Neural progenitor cell (in vitro differentiated cells): Measurements from ENCODE around the gene RNF126. TPM values are rescaled to one million over a fixed set of nuclear protein-coding genes. Genes with fewer than 3 reads are reported as not detected.

ENCODE experiments used
- DNase-seq: peaks from one replicate; pipeline ENCODE4 v3.0.0-alpha.2; 2016; ENCODE audit warnings: low spot score
- H2AFZ ChIP-seq: fragments of 200-600 bp; sonication (generic); replicated peaks from 2 replicates; pipeline ENCODE4 v1.6.1; 2016; ENCODE audit warnings: antibody characterized with exemption
- H3F3A ChIP-seq: fragments of 200-600 bp; sonication (generic); 2 replicates; pipeline ENCODE4 v1.6.1; 2016; ENCODE audit warnings: antibody characterized with exemption, low read depth
- H3K27ac ChIP-seq: fragments of 200-600 bp; sonication (generic); 2 replicates; pipeline ENCODE4 v1.5.1; 2016; ENCODE audit warnings: mild to moderate bottlenecking
- H3K27me3 ChIP-seq: fragments of 200-600 bp; sonication (generic); 2 replicates; pipeline ENCODE4 v1.6.1; 2016; ENCODE audit warnings: mild to moderate bottlenecking, moderate library complexity
- H3K36me3 ChIP-seq: fragments of 200-600 bp; sonication (generic); 2 replicates; pipeline ENCODE4 v1.5.1; 2016
- H3K4me1 ChIP-seq: fragments of 200-600 bp; sonication (generic); 2 replicates; pipeline ENCODE4 v1.6.1; 2016; ENCODE audit warnings: mixed run types
- H3K4me2 ChIP-seq: fragments of 200-600 bp; sonication (generic); 2 replicates; pipeline ENCODE4 v1.6.1; 2016
- H3K4me3 ChIP-seq: fragments of 200-600 bp; sonication (generic); 2 replicates; pipeline ENCODE4 v1.5.1; 2016
- H3K79me2 ChIP-seq: fragments of 200-600 bp; sonication (generic); 2 replicates; pipeline ENCODE4 v1.6.1; 2016; ENCODE audit warnings: low read depth
- H3K9ac ChIP-seq: fragments of 200-600 bp; sonication (generic); 2 replicates; pipeline ENCODE4 v1.6.1; 2016
- H3K9me3 ChIP-seq: fragments of 200-600 bp; sonication (generic); 2 replicates; pipeline ENCODE4 v1.5.1; 2016; ENCODE audit warnings: low read depth
- H4K20me1 ChIP-seq: fragments of 200-600 bp; sonication (generic); 2 replicates; pipeline ENCODE4 v1.6.1; 2016; ENCODE audit warnings: low read depth
- H3K27ac Mint-ChIP-seq: 3 replicates; pipeline ENCODE4 v1.8.0; 2021; ENCODE audit warnings: mixed read lengths
- H3K27me3 Mint-ChIP-seq: 2 replicates; pipeline ENCODE4 v1.8.0; 2022; ENCODE audit warnings: low read depth, mild to moderate bottlenecking, inconsistent platforms, moderate library complexity, mixed read lengths; ENCODE audit not compliant: insufficient read depth
- H3K36me3 Mint-ChIP-seq: 3 replicates; pipeline ENCODE4 v1.8.0; 2021; ENCODE audit warnings: mixed read lengths
- H3K4me1 Mint-ChIP-seq: 3 replicates; pipeline ENCODE4 v1.8.0; 2021; ENCODE audit warnings: mixed read lengths
- H3K4me3 Mint-ChIP-seq: 3 replicates; pipeline ENCODE4 v1.8.0; 2021; ENCODE audit warnings: mild to moderate bottlenecking, moderate library complexity, mixed read lengths
- H3K9me3 Mint-ChIP-seq: 3 replicates; pipeline ENCODE4 v1.8.0; 2020; ENCODE audit warnings: mixed read lengths
- EZH2 ChIP-seq: fragments of 200-600 bp; sonication (generic); IDR thresholded peaks from 2 replicates; pipeline ENCODE4 v1.6.1; 2017; ENCODE audit warnings: antibody characterized with exemption, mild to moderate bottlenecking, moderate library complexity
- EZH2phosphoT487 ChIP-seq: fragments of 200-600 bp; sonication (generic); IDR thresholded peaks from 2 replicates; pipeline ENCODE4 v1.6.1; 2017; ENCODE audit warnings: antibody characterized with exemption
- total RNA-seq: library from RNA; depleted of rRNA; stranded (reverse); fragments of >200 nt; gene quantifications from 2 replicates; pipeline ENCODE4 v1.2.3, GENCODE V29; 2015; ENCODE audit warnings: low replicate concordance
- TF ChIP-seq, protein P1 (sequence below): fragments of 200-600 bp; sonication (generic); IDR thresholded peaks from 2 replicates; pipeline ENCODE4 v1.5.1; 2017; ENCODE audit warnings: antibody characterized with exemption, mild to moderate bottlenecking

RNF126 gene
- total RNA-seq = 9.7 and 50.9 TPM in 2 replicates

GRCh38 chr19:662962-663681 is at the start of gene RNF126:
Gene RNF126 (minus strand): TSS chr19:663214. CDS start chr19:663121, 93 bp downstream.
- Histone ChIP-seq H3K4me2 (peak within 1 kb of the TSS; percentile 99), H3K9me3 (no peaks in the 10 kb centered on the region), H3F3A (peaks cover 11% of the 10 kb centered on the region), H3K27me3 (peaks cover 7% of the 10 kb centered on the region), H3K4me1 (peaks cover 12% of the 10 kb centered on the region), H3K79me2 (peaks cover 48% of the 10 kb centered on the region), H3K36me3 (no peaks in the 10 kb centered on the region), H3K27ac (no peak within 1 kb of the TSS), H2AFZ (peak within 1 kb of the TSS; percentile 11), H3K9ac (peak within 1 kb of the TSS; percentile 88), H4K20me1 (peaks cover 47% of the 10 kb centered on the region), H3K4me3 (peak within 1 kb of the TSS; percentile 100)
- Mint-ChIP-seq H3K9me3 (peaks cover 3% of the 10 kb centered on the region), H3K27me3 (peaks cover 5% of the 10 kb centered on the region), H3K27ac (no peak within 1 kb of the TSS), H3K4me3 (peak within 1 kb of the TSS; percentile 86), H3K36me3 (no peaks in the 10 kb centered on the region), H3K4me1 (peaks cover 20% of the 10 kb centered on the region)
- TF ChIP-seq EZH2 = no peak
- TF ChIP-seq, protein P1, sequence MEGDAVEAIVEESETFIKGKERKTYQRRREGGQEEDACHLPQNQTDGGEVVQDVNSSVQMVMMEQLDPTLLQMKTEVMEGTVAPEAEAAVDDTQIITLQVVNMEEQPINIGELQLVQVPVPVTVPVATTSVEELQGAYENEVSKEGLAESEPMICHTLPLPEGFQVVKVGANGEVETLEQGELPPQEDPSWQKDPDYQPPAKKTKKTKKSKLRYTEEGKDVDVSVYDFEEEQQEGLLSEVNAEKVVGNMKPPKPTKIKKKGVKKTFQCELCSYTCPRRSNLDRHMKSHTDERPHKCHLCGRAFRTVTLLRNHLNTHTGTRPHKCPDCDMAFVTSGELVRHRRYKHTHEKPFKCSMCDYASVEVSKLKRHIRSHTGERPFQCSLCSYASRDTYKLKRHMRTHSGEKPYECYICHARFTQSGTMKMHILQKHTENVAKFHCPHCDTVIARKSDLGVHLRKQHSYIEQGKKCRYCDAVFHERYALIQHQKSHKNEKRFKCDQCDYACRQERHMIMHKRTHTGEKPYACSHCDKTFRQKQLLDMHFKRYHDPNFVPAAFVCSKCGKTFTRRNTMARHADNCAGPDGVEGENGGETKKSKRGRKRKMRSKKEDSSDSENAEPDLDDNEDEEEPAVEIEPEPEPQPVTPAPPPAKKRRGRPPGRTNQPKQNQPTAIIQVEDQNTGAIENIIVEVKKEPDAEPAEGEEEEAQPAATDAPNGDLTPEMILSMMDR = no peak
- DNase-seq = peak; percentile 93

GRCh38 chr19:711254-711653 is 48.2 kb upstream of the RNF126 start:
- no peaks in the 10 kb centered on the region for H3K27me3 ChIP-seq
- peaks cover 12% of the 10 kb centered on the region for H3K27me3 Mint-ChIP-seq
- H3K9me3 ChIP-seq = no peaks in the 10 kb centered on the region
- no peaks in the 10 kb centered on the region for H3K36me3 ChIP-seq
- peaks cover 17% of the 10 kb centered on the region for H3K4me1 ChIP-seq
- no peak overlapping the region for H2AFZ ChIP-seq
- H3K27ac ChIP-seq = no peak overlapping the region
- peaks cover 12% of the 10 kb centered on the region for H3K9me3 Mint-ChIP-seq
- no peak for DNase-seq
- peaks cover 32% of the 10 kb centered on the region for H3F3A ChIP-seq
- H3K4me1 Mint-ChIP-seq = peaks cover 29% of the 10 kb centered on the region
- H3K27ac Mint-ChIP-seq = peak overlapping the region; percentile 60
- H3K9ac ChIP-seq = no peak overlapping the region
- H3K4me3 ChIP-seq = no peak overlapping the region
- peak overlapping the region; percentile 82 for H3K4me3 Mint-ChIP-seq
- TF ChIP-seq, protein P1 = no peak
- TF ChIP-seq EZH2 (no peak), EZH2phosphoT487 (no peak)
- peaks cover 7% of the 10 kb centered on the region for H3K36me3 Mint-ChIP-seq
- peaks cover 23% of the 10 kb centered on the region for H3K79me2 ChIP-seq
- no peak overlapping the region for H3K4me2 ChIP-seq
- peaks cover 28% of the 10 kb centered on the region for H4K20me1 ChIP-seq

GRCh38 chr19:710767-711166 is 47.8 kb upstream of the RNF126 start:
- Histone ChIP-seq H3K36me3 (no peaks in the 10 kb centered on the region), H3K27me3 (no peaks in the 10 kb centered on the region), H3K79me2 (peaks cover 23% of the 10 kb centered on the region), H3K4me1 (peaks cover 17% of the 10 kb centered on the region), H3F3A (peaks cover 32% of the 10 kb centered on the region), H4K20me1 (peaks cover 26% of the 10 kb centered on the region), H3K4me3 (no peak overlapping the region), H3K9me3 (no peaks in the 10 kb centered on the region), H2AFZ (no peak overlapping the region), H3K9ac (no peak overlapping the region), H3K27ac (no peak overlapping the region), H3K4me2 (peak overlapping the region; percentile 94)
- H3K36me3 Mint-ChIP-seq = peaks cover 7% of the 10 kb centered on the region
- H3K27ac Mint-ChIP-seq = peak overlapping the region; percentile 60
- H3K4me1 Mint-ChIP-seq = peaks cover 27% of the 10 kb centered on the region
- H3K4me3 Mint-ChIP-seq = peak overlapping the region; percentile 82
- peaks cover 12% of the 10 kb centered on the region for H3K27me3 Mint-ChIP-seq
- peaks cover 10% of the 10 kb centered on the region for H3K9me3 Mint-ChIP-seq
- TF ChIP-seq EZH2phosphoT487 (no peak), EZH2 (no peak)
- TF ChIP-seq, protein P1 = no peak
- no peak for DNase-seq
